Fibroblast of skin of left biceps (primary cell): Measurements from ENCODE around the gene FAF1.
"Not testable (repeated sequence)": the region's sequence is repeated elsewhere in the genome, so short reads cannot be mapped to it uniquely, and the experiment has no call there.

Experiments used
- DNase-seq, 2 experiments: peaks; one replicate each; pipeline ENCODE4 v3.0.0-alpha.2; 2013; ENCODE audit warnings: low read depth in 2 of 2

The FAF1 gene

DNA sequence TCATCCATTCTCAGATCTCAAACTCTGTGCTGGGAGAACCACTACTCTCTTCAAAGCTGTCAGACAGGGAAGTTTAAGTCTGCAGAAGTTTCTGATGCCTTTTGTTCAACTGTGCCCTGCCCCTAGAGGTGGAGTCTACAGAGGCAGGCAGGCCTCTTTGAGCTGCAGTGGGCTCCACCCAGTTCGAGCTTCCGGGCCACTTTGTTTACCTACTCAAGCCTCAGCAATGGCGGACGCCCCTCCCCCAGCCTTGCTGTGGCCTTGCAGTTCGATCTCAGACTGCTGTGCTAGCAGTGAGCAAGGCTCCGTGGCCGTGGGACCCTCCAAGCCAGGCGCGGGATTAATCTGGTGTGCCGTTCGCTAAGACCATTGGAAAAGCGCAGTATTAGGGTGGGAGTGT is 49.7 kb downstream of the FAF1 start:
- DNase-seq, result not testable (repeated sequence)

DNA sequence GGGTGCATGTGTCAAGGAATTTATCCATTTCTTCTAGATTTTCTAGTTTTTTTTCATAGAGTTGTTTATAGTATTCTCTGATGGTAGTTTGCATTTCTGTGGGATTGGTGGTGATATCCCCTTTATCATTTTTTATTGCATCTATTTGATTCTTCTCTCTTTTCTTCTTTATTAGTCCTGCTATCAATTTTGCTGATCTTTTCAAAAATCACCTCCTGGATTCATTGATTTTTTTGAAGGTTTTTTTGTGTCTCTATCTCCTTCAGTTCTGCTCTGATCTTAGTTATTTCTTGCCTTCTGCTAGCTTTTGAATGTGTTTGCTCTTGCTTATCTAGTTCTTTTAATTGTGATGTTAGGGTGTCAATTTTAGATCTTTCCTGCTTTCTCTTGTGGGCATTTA is 52.5 kb downstream of the FAF1 start:
- DNase-seq, result not testable (repeated sequence)

DNA sequence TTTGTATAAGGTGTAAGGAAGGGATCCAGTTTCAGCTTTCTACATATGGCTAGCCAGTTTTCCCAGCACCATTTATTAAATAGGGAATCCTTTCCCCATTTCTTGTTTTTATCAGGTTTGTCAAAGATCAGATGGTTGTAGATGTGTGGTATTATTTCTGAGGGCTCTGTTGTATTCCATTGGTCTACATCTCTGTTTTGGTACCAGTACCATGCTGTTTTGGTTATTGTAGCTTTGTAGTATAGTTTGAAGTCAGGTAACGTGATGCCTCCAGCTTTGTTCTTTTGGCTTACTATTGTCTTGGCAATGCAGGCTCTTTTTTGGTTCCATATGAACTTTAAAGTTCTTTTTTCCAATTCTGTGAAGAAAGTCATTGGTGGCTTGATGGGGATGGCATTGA is 54.0 kb downstream of the FAF1 start:
- DNase-seq, result not testable (repeated sequence)

DNA sequence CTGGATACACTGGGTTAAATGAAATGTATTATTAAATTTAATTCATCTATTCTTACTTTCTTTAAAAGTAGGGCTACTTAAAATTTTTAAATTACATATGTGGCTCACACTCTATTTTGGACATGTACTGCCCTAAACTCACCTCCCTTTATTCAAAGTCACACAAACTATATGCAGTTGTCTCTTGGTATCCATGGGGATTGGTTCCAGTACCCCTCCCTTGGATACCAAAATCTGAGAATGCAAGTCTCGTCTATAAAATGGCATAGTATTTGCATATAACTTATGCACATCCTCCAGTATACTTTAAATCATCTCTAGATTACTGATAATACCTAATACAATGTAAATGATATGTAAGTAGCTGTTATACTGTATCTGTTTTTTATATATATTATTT is 57.6 kb downstream of the FAF1 start:
- no peak for DNase-seq

DNA sequence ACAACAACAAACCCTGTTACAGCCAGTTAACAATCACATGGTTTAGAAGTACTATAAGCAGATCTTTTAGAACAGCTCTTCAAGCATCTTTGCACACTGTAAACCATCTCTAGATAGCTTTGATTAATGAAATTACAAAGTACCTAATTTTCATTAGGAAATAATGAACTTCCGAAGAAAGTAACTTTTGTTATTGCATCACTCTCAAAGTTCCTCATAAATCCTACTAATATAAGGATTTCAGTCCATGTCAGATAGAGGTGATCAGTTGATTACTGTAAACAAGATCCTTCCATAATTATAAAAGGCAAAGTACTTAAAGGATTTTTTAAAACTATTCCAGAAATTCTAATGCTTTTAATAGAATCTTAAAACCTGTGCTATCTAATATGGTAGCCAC is 58.2 kb downstream of the FAF1 start:
- no peak for DNase-seq

DNA sequence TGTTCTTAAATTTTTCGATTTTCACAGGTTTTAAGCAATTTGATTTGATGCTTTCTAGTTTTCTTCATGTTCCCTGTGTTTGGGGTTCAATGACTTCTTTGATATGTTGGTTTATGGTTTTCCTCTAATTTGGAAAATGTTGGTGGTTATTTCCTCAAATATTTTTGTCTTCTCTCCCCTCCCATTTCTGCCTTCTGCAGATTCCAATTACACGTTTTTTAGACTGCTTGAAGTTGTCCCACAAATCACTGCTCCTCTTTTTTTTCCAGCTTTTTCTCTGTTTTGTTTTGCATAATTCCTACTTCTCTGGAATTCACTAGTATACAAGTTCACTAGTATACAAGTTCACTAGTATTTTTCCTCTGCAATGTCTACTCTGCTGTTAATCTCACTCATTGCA is 61.3 kb downstream of the FAF1 start:
- DNase-seq, result no peak

DNA sequence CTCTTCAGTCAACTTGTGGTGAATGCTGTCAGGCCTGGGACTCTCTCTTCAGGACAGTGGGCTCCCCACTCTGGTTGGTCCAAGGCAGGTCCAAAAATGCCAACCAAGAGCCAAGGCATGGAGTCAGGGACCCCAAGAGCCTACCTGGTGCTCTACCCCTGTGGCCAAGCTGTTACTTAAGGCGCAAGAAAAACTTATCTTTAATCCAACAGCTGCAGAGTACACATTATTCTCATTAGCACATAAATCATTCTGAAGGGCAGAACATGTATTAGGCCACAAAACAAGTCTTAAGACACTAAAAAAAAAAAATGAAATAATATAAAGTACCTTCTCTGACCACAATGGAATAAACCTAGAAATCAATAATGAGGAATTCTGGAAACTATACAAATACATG is 65.7 kb downstream of the FAF1 start:
- no peak for DNase-seq

DNA sequence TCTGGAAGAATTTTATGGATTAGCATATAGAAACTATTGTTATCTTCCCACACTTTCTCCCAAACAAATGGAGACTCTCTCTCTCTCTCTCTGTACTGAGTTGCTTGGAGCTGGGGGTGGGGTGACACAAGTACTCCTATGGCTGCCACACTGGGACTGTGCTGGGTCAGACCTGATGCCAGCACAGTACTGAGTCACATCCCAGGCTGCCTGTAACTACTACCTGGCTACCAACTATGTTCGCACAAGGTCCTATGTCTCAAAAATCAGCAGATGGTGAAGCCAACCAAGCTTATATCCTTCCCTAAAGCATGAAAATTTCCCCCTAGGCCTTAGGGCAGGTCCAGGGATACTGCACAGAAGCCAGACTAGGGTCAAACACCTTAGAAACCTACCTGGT is 66.6 kb downstream of the FAF1 start:
- no peak for DNase-seq

DNA sequence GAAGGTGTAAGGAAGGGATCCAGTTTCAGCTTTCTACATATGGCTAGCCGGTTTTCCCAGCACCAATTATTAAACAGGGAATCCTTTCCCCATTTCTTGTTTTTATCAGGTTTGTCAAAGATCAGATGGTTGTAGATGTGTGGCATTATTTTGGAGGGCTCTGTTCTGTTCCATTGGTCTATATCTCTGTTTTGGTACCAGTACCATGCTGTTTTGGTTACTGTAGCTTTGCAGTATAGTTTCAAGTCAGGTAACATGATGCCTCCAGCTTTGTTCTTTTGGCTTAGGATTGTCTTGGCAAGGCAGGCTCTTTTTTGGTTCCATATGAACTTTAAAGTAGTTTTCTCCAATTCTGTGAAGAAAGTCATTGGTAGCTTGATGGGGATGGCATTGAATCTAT is 72.5 kb downstream of the FAF1 start:
- DNase-seq, result not testable (repeated sequence)

DNA sequence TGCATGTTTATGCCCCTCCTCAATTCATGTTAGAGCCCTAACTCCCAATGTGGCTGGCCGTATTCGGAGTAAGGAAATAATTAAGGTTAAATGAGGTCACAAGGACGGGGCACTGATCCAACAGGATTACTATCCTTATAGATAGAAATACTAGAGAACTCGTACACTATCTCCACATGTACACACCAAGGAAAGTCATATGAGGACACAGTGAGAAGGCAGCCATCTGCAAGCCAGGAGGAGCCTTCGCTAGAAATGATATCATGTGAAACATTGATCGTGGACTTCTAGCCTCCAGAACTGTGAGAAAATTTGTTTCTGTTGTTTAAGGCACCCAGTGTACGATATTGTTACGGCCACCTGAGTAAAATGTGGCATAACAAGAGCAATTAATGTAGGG is 79.7 kb downstream of the FAF1 start:
- DNase-seq, result no peak

DNA sequence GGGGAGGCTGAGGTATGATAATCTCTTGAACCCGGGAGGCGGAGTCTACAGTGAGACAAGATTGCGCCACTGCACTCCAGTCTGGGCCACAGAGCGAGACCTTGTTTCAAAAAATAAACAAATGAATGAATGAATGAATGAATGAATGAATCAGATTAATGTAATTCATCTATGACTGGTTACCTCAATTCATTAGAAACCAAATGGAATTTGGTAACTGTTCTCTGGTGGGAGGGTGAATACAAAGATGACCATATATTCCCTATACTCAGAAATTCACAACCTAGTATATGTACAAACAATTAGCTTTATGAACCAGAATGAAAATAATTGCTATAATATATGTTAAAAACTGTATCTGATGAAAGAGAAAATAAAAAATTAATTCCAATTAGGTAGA is 80.9 kb downstream of the FAF1 start:
- DNase-seq, result no peak

DNA sequence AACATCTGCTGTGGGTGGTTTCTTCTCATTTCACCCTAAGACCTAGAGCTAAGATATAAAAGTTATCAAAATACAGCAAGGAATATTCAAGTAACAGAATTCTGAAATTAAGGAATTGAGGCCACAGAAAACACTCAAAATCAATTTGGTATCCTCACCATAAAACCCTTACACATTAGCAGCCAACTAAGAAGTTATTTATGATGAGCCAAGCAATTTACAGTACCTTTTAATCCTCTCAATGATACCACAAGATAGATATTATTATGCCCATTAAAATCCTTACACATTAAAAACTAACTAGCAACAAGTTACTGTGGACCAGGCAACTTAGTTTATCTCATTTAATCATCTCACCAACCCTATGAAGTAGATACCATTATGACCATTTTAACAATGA is 81.6 kb downstream of the FAF1 start:
- no peak for DNase-seq

DNA sequence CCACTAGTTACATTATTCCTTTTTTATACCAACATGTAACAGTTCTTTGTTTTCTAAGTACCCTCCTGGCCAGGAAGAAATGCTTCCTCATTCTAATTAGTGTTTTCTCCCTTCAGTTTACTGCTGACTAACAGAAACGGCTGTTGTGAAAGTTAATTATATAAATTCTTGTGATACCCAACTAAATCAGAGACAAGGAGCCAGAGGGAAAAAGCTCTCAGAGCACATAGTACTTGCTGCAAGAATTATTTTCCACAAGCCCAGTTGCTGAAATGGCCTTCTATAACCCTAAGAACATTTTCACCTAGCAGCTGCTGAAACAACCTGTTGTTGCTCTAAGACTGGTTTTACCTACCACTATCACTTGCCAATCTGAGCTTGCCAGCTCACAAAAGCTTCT is 82.4 kb downstream of the FAF1 start:
- no peak for DNase-seq

DNA sequence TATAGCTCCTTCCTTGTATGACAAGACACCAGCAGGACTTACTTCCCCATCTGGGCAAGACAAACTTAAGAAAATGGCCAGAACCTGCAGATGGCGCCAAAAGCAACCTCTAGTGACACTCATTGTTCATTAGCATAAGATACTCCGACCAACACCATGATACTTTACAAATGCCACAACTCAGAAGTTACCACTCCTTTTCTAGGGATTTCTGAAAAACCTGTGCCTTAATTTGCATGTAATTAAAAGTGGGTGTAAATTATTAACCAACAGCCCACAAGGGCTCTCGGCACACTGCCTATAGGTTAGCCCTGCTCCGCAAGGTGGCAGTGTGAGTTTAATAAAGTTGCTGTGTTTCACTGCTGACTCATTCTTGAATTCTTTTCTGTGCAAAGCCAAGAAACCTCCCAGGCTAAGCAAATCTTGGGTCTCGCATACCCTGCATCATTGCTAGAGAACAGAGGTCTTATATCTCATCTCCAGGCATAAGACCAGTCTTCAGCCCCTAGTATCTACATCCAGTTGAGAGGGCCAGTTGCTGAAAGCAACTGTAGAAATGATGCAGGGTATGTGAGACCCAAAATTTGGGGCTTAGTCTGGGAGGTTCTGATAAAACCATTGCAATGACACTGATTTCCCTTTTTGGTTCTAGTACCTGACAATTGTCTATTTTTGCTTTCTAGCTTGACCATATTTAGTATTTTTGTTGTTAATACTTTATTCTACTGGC is 86.4 kb downstream of the FAF1 start:
- DNase-seq, result peak in 1 of 2 experiments; percentile 6

DNA sequence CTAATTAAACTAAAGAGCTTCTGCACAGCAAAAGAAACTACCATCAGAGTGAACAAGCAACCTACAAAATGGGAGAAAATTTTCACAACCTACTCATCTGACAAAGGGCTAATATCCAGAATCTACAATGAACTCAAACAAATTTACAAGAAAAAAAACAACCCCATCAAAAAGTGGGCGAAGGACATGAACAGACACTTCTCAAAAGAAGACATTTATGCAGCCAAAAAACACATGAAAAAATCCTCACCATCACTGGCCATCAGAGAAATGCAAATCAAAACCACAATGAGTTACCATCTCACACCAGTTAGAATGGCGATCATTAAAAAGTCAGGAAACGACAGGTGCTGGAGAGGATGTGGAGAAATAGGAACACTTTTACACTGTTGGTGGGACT is 95.2 kb downstream of the FAF1 start:
- DNase-seq, result not testable (repeated sequence)

DNA sequence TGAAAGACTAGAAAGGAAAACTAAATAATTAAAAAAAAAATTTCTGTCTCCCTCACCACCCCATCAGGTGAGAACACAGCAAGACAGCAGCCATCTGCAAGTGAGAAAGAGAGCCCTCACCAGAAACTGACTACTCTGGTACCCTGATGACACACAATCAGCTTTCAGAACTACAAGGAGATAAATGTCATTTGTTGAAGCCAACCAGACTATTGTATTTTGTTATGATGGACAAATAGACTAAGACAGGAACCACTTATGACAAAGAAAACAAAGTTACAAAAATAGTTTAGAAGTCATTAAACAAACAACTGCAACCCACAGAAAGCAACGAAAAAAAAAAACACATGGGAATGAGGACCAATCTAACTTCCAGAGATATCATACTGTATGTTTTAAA is 98.3 kb downstream of the FAF1 start:
- no peak for DNase-seq

DNA sequence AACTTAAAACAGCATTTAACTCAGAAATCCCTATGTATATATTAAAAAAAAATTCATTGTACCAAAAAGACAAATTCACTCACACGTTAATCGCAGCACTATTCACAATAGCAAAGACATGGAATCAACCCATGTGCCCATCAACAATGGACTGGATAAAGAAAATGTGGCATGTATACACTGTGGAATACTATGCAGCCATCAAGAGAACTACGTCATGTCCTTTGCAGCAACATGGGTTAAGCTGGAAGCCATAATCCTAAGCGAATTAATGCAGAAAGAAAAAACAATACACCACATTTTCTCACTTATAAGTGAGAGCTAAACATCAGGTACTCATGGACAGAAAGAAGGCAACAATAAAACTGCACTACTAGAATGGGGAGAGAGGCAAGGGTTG is 99.4 kb downstream of the FAF1 start:
- no peak for DNase-seq

DNA sequence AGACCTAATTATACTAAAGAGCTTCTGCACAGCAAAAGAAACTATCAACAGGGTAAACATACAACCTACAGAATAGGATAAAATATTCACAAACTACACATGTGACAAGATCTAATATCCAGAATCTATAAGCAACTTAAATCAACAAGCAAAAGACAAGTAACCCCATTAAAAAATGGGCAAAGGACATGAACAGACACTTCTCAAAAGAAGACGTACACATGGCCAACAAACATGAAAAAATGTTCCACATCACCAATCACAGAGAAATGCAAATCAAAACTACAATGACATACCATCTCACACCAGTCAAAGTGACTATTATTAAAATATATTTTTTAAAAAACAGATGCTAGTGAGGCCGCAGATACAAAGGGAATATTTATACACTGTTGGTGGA is 99.8 kb downstream of the FAF1 start:
- no peak for DNase-seq

DNA sequence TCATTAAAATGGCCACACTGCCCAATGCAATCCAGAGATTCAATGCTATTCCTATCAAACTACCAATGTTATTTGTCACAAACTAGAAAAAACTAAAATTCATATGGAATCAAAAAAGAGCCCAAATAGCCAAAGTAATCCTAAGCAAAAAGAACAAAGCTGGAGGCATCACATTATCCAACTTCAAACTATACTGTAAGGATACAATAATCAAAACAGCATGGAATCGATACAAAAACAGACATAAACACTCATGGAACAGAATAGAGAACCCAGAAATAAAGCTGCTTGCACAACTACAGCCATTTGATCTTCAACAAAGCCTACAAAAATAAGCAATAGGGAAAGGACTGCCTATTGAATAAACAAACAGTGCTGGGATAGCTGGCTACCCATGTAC is 100.4 kb downstream of the FAF1 start:
- no peak for DNase-seq

DNA sequence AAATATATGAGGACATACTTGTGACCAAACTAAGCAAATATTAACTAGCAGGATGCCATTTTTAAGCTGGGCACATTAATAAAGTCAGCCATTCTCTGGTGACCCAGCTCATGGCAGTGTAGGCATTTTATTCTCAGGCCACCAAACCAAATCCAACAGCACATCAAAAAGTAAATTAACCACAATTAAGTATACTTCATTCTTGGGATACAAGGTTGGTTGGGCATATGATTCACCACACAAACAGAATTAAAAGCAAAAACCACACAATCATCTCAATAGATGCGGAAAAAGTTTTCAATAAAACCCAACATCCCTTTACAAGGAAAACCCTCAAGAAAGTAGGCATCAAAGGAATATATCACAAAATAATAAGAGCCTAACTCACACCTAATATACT is 101.3 kb downstream of the FAF1 start:
- DNase-seq, result no peak

DNA sequence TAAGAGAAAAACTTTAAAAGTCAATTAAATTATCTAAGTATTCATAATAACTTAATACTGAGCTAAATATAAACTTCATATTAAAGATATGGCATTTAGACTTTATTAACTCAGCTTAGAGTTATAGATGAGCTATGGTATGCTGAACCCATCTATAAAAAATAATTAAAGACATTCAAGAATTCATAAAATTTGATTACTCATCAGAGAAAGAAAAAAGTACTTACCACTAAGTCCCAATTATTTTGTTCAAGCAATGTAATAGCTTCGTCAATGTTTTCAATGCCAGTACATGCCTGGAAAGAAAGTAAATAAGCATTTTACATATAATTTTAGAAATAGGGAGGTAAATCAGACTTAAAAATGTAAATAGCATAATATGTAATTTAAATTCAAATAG is 102.4 kb downstream of the FAF1 start:
- no peak for DNase-seq

DNA sequence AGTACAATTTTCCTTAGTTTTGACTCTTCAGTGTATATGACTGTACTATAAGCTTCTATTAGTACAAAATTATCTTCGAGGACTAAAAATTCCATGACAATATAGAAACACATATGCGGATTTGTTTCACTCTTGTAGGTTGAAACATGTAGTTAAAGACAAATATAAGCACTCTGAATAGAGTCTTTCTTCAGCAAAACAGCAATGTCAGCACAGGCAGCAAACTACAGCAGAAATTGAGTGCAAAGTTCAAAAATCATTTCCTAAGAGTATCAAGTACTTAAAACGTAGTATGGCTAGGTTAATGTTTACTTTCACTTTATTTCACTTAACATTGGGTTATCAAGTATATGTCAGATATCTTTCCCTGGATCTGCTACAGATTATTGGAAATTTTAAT is 106.7 kb downstream of the FAF1 start:
- DNase-seq, result no peak

DNA sequence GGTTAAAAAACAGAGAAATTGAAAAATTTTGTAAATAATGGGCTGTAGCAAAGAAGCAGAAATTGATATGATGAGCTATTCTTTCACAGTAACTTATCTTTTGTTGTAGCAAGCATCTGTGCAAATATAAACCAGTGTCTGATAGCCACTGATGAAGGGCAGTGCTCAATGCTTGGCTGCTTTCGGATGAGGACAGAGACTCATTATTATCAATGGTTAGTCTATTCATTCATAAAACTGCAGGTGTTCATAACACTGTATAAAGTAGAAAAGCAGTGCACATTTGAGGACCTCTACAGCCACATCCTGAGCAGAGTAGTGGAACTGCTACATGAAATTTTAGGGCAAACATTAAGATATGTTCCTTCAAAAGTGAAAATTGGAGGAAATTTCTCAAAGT is 107.2 kb downstream of the FAF1 start:
- DNase-seq, result no peak

DNA sequence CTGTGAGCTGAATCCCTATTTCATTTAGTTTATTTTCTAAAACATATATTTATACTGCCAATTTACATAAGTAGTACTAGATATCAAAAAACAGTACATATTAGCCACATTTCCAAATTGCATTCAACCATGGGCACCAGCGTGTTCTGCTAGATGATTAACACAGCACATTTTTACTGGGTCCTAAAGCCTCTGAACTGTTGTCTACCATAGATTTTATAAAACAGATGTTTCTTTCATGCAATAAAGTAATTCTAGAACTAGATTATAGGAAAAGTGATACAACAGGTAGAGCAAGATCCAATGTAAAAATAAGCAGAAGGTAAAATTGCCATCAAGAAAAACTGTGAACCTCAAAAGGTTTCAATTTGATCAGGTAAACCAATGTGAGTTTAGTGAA is 108.6 kb downstream of the FAF1 start:
- DNase-seq, result no peak
